BLaER1 (cell line): Measurements from ENCODE around the gene MCM5.

ENCODE experiments used
- H3K27ac ChIP-seq: shearing (Covaris generic); formaldehyde crosslinking; 2 replicates; pipeline ENCODE4 v1.8.1; 2022
- H3K27me3 ChIP-seq: shearing (Covaris generic); formaldehyde crosslinking; 2 replicates; pipeline ENCODE4 v1.8.1; 2022
- H3K36me3 ChIP-seq: shearing (Covaris generic); formaldehyde crosslinking; 2 replicates; pipeline ENCODE4 v1.8.1; 2022
- H3K4me1 ChIP-seq: shearing (Covaris generic); formaldehyde crosslinking; 2 replicates; pipeline ENCODE4 v1.8.1; 2022
- H3K4me2 ChIP-seq: shearing (Covaris generic); formaldehyde crosslinking; 2 replicates; pipeline ENCODE4 v1.8.1; 2022
- H3K4me3 ChIP-seq: shearing (Covaris generic); formaldehyde crosslinking; 2 replicates; pipeline ENCODE4 v1.8.1; 2022
- H3K9ac ChIP-seq: shearing (Covaris generic); formaldehyde crosslinking; 2 replicates; pipeline ENCODE4 v1.8.1; 2022
- H3K9me3 ChIP-seq: shearing (Covaris generic); formaldehyde crosslinking; 2 replicates; pipeline ENCODE4 v1.8.1; 2022
- H4K20me1 ChIP-seq: shearing (Covaris generic); formaldehyde crosslinking; 2 replicates; pipeline ENCODE4 v1.8.1; 2022
- Cebpa-rat ChIP-seq: shearing (Covaris generic); IDR thresholded peaks from 2 replicates; pipeline ENCODE4 v1.8.1; 2022

MCM5 gene

DNA sequence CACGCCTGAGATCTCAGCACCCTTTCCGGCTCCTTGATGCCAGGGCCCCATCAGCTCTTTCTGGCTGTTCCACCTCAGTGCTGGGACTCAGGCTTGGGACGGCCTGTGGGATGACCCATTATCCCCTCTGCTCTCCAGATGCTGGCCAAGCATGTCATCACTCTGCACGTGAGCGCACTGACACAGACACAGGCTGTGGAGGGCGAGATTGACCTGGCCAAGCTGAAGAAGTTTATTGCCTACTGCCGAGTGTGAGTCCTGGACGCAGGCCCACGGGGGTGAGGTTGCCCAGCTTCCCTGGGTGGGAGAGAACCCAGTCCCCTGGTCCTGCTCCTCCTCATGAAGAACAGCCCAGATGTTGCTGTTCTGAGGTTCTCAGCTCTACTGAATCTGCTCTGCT is 17.7 kb downstream of the MCM5 start:
- peaks cover 100% of the 10 kb centered on the region for H3K36me3 ChIP-seq
- no peak overlapping the region for H3K4me3 ChIP-seq
- no peak overlapping the region for H3K4me2 ChIP-seq
- no peaks in the 10 kb centered on the region for H3K4me1 ChIP-seq
- H3K9ac ChIP-seq = no peak overlapping the region
- no peaks in the 10 kb centered on the region for H3K9me3 ChIP-seq
- peaks cover 74% of the 10 kb centered on the region for H4K20me1 ChIP-seq
- no peak for TF ChIP-seq Cebpa-rat
- no peak overlapping the region for H3K27ac ChIP-seq
- no peaks in the 10 kb centered on the region for H3K27me3 ChIP-seq

DNA sequence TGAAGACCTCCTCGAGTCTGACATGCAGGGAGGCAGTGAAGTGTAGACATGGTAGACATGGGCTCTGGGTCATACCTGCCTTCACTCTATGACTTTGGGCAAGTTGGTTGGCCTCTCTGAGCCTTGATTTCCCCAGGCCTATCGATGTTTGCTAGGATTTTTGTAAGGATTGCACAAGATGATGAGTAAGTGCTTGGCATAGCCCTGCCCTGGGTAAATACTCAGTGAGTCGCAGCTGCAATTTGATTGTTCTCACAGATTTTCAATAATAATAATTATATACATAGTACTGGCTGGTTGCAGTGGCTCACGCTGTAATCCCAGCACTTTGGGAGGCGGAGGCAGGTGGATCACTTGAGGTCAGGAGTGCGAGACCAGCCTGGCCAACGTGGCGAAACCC is 18.1 kb downstream of the MCM5 start:
- Histone ChIP-seq H3K4me3 (no peak overlapping the region), H3K27me3 (no peaks in the 10 kb centered on the region), H3K9ac (no peak overlapping the region), H4K20me1 (peaks cover 77% of the 10 kb centered on the region), H3K4me2 (no peak overlapping the region), H3K36me3 (peaks cover 100% of the 10 kb centered on the region), H3K9me3 (no peaks in the 10 kb centered on the region), H3K4me1 (no peaks in the 10 kb centered on the region), H3K27ac (no peak overlapping the region)
- no peak for TF ChIP-seq Cebpa-rat

DNA sequence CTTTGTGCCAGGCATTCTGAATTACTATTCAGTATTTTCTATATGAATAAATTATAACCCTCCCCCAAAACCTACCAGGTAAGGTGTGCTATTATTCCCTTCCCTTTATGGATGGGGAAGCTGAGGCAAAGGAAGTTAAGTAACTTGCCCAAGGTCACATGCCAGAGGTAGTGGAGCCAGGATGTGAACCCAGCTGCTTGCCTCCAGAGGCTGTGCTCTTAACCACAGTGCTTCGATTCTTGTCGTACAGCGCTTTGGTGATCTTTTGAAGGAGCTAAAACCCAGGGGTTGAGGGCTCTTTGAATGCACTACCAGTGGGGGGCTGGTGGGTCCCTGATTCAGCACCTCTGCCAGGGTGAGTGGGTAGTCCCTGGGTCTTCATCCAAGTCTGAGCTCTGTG is 18.8 kb downstream of the MCM5 start:
- Histone ChIP-seq H3K4me1 (no peaks in the 10 kb centered on the region), H3K27ac (no peak overlapping the region), H3K36me3 (peaks cover 100% of the 10 kb centered on the region), H3K9me3 (no peaks in the 10 kb centered on the region), H3K27me3 (no peaks in the 10 kb centered on the region), H3K4me3 (no peak overlapping the region), H4K20me1 (peaks cover 81% of the 10 kb centered on the region), H3K4me2 (no peak overlapping the region), H3K9ac (no peak overlapping the region)
- TF ChIP-seq Cebpa-rat = no peak

DNA sequence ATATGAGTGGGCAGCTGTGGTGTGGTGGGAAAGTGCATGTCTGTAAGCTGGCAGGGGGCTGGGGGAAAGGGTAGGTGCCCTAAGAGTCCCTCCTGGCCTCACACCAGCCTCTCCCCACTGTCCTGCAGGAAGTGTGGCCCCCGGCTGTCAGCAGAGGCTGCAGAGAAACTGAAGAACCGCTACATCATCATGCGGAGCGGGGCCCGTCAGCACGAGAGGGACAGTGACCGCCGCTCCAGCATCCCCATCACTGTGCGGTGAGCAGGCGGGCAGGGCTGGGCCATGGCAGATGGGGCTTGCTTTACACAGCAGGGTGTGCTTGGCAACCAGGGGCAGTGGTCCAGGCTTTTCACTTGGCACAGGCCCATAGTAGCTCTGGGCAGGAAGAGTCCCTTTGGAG is 19.8 kb downstream of the MCM5 start:
- no peak overlapping the region for H3K4me3 ChIP-seq
- peaks cover 86% of the 10 kb centered on the region for H4K20me1 ChIP-seq
- no peak for TF ChIP-seq Cebpa-rat

GRCh38 chr22:35421121-35421520 is 21.2 kb downstream of the MCM5 start:
- no peak for TF ChIP-seq Cebpa-rat
- H3K27ac ChIP-seq = no peak overlapping the region
- H3K36me3 ChIP-seq = peaks cover 100% of the 10 kb centered on the region
- H4K20me1 ChIP-seq = peaks cover 90% of the 10 kb centered on the region
- H3K27me3 ChIP-seq = no peaks in the 10 kb centered on the region
- no peak overlapping the region for H3K9ac ChIP-seq
- H3K4me2 ChIP-seq = no peak overlapping the region
- peaks cover 7% of the 10 kb centered on the region for H3K4me1 ChIP-seq
- no peak overlapping the region for H3K4me3 ChIP-seq
- no peaks in the 10 kb centered on the region for H3K9me3 ChIP-seq

More for the DNA sequence above, 19.8 kb downstream of the MCM5 start:
- Histone ChIP-seq H3K27me3 (no peaks in the 10 kb centered on the region), H3K27ac (no peak overlapping the region), H3K4me2 (no peak overlapping the region), H3K9ac (no peak overlapping the region), H3K9me3 (no peaks in the 10 kb centered on the region), H3K36me3 (peaks cover 100% of the 10 kb centered on the region), H3K4me1 (no peaks in the 10 kb centered on the region)

DNA sequence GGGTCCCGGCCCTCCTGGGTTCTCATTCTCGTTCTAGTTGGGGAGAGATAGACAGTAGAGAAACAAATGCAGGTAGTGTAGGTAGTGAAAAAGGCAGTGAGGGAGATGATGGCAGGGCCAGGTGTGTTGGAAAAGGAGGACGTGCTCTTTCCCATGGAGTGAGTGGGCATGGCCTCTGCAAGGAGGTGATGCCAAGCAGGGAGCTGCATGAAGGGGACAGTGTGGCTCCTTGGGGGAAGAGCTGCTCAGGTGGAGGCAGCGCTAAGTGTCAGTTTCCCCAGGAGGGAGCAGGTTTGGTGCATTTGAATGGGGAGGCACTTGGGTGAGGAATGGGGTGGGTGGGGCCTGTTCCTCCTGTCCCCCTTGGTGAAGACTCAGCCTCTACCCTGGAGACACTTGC is 22.2 kb downstream of the MCM5 start:
- H3K4me3 ChIP-seq = no peak overlapping the region
- no peak for TF ChIP-seq Cebpa-rat
- H3K27me3 ChIP-seq = no peaks in the 10 kb centered on the region
- H3K36me3 ChIP-seq = peaks cover 100% of the 10 kb centered on the region
- H3K9ac ChIP-seq = no peak overlapping the region
- H3K4me1 ChIP-seq = peaks cover 16% of the 10 kb centered on the region
- no peaks in the 10 kb centered on the region for H3K9me3 ChIP-seq
- H3K4me2 ChIP-seq = no peak overlapping the region
- peaks cover 94% of the 10 kb centered on the region for H4K20me1 ChIP-seq
- no peak overlapping the region for H3K27ac ChIP-seq

DNA sequence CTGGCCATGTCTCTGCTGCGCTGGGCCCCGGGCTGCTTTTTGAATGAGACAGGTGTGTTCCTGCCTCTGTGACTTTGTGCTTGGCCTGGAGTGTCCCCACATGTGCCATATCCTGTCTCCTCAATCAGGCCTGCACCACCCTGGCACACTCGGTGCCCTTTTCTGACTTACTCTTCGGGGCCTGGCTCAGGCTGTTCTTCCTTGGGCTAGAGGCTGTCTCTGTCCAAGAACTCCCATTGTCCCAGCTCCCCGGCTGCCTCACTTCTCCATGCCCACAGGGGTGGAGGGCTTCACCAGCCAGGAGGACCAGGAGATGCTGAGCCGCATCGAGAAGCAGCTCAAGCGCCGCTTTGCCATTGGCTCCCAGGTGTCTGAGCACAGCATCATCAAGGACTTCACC is 23.0 kb downstream of the MCM5 start:
- Histone ChIP-seq H3K4me1 (peaks cover 16% of the 10 kb centered on the region), H3K4me3 (no peak overlapping the region), H3K4me2 (no peak overlapping the region), H3K27ac (no peak overlapping the region), H3K9ac (no peak overlapping the region), H3K9me3 (no peaks in the 10 kb centered on the region), H4K20me1 (peaks cover 86% of the 10 kb centered on the region), H3K27me3 (no peaks in the 10 kb centered on the region), H3K36me3 (peaks cover 96% of the 10 kb centered on the region)
- no peak for TF ChIP-seq Cebpa-rat

DNA sequence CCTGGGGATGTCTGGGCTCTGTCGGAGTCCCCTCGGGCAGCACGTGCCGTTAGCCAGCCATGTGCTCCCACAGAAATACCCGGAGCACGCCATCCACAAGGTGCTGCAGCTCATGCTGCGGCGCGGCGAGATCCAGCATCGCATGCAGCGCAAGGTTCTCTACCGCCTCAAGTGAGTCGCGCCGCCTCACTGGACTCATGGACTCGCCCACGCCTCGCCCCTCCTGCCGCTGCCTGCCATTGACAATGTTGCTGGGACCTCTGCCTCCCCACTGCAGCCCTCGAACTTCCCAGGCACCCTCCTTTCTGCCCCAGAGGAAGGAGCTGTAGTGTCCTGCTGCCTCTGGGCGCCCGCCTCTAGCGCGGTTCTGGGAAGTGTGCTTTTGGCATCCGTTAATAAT is 24.1 kb downstream of the MCM5 start:
- Histone ChIP-seq H4K20me1 (peaks cover 79% of the 10 kb centered on the region), H3K27ac (no peak overlapping the region), H3K9ac (no peak overlapping the region), H3K36me3 (peaks cover 95% of the 10 kb centered on the region), H3K4me3 (no peak overlapping the region), H3K27me3 (no peaks in the 10 kb centered on the region), H3K4me2 (no peak overlapping the region), H3K9me3 (no peaks in the 10 kb centered on the region), H3K4me1 (peaks cover 16% of the 10 kb centered on the region)
- no peak for TF ChIP-seq Cebpa-rat

DNA sequence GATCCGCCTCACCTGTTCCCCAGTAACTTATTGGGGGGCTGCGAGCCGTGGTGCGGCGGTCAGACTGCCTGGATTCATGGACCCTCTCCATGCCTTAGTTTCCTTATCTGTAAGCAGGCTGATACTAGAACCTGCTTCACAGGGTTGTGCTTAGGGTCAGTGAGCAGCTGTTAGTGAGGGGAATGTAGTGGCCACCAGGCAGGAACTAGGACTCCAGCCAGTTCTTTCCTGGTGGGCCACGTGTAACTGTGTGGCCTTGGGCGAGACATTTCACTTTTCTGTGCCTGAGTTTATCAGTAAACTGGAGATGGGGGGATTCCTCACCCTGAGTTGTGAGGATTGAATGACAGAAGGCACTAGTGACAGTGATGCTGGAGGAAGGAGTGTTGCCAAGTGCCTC is 24.8 kb downstream of the MCM5 start:
- Histone ChIP-seq H3K4me2 (no peak overlapping the region), H3K9me3 (no peaks in the 10 kb centered on the region), H3K4me1 (peaks cover 16% of the 10 kb centered on the region), H4K20me1 (peaks cover 78% of the 10 kb centered on the region), H3K36me3 (peaks cover 95% of the 10 kb centered on the region), H3K4me3 (no peak overlapping the region), H3K27me3 (no peaks in the 10 kb centered on the region), H3K27ac (no peak overlapping the region), H3K9ac (no peak overlapping the region)
- no peak for TF ChIP-seq Cebpa-rat

DNA sequence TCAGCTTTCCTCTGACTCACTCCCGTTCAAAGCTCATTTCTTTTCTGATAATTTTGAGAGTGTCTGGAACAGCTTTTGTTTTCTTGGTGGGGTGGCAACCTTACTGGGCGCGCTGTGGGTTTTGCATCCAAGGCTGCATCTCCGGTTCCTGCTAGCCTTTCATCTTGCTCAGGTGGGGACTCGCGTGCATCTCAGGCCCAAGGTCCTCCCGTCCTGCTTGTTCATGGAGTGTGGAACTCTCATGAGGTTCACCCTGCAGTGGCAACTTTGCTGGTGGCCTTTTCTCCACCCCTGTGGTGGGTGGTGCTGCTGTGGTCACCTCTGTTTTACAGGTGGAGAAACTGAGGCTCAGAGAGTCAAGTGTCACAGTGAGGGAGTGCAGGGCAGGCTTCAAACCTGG is 25.6 kb downstream of the MCM5 start:
- no peaks in the 10 kb centered on the region for H3K27me3 ChIP-seq
- peak overlapping the region; percentile 33; the same call in 1 of the 2 replicates for H3K4me2 ChIP-seq
- no peak overlapping the region for H3K4me3 ChIP-seq
- no peak for TF ChIP-seq Cebpa-rat
- H3K36me3 ChIP-seq = peaks cover 94% of the 10 kb centered on the region
- 0 out of 2 replicates have a peak overlapping the region, but pooled peaks have one; percentile 27 for H3K9ac ChIP-seq
- no peak overlapping the region for H3K27ac ChIP-seq
- H3K4me1 ChIP-seq = peaks cover 16% of the 10 kb centered on the region
- no peaks in the 10 kb centered on the region for H3K9me3 ChIP-seq
- peaks cover 78% of the 10 kb centered on the region for H4K20me1 ChIP-seq

DNA sequence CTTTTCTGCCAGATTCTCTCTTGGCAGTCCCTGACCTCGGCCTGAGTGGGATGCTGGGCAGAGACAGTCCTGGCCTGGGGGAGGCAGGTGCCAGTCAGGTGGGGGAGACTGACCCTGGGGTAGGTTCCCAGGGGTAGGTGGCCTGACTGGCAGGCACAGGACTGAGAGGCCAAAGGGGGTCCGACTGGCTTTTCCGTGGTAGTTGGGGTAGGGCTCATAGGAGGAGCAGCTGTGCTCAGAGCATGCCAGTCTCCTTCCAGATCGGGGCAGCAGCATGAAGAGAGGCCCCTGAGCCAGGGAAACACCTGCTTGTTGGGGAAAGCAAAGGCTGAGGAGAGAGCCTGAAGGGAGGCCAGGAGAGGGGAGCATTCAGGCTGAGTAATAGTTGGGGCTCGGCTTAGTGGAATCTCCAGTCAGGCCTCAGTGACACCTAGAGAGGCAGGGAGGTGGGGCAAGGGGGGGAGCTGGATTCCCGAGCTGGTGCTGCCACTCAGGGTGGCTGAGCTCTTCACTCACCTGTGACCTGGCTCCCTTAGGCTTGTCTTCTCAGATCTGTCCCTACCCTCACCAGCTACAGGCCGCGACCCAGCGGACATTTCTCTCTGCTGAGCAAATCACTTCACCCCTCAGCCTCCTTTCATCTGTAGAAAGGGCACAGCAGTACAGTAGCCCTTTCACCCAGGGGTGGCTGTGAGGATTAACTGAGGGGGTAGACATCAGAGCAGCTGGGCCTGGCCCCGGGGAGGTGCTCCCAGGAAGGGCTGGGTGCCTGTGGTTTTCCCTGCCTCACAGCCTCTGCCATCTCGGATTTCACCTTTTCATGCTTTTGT is 26.2 kb downstream of the MCM5 start:
- H3K9me3 ChIP-seq = no peaks in the 10 kb centered on the region
- H3K36me3 ChIP-seq = peaks cover 94% of the 10 kb centered on the region
- H3K27me3 ChIP-seq = no peaks in the 10 kb centered on the region
- peaks cover 74% of the 10 kb centered on the region for H4K20me1 ChIP-seq
- no peak overlapping the region for H3K4me3 ChIP-seq
- peak overlapping the region; percentile 27; the same call in 1 of the 2 replicates for H3K9ac ChIP-seq
- peak overlapping the region; percentile 54 for H3K27ac ChIP-seq
- H3K4me1 ChIP-seq = peaks cover 16% of the 10 kb centered on the region
- TF ChIP-seq Cebpa-rat = no peak
- H3K4me2 ChIP-seq = peak overlapping the region; percentile 33
